H9 (cell line): ENCODE results near the gene ADGRB3. TPM values are rescaled to one million over a fixed set of nuclear protein-coding genes. Genes with fewer than 3 reads are reported as not detected.

Experiments
- DNase-seq: peaks from one replicate; pipeline ENCODE4 v3.0.0-alpha.2; 2017
- H2AFZ ChIP-seq: one replicate; pipeline ENCODE4 v1.6.1; 2013; ENCODE audit warnings: mild to moderate bottlenecking, low read length, control low read depth, moderate library complexity
- H2AK5ac ChIP-seq: 2 replicates; pipeline ENCODE4 v1.6.1; 2013; ENCODE audit warnings: low read length, control low read depth, mixed read lengths; ENCODE audit not compliant: insufficient read length
- H2BK120ac ChIP-seq: one replicate; pipeline ENCODE4 v1.6.1; 2013; ENCODE audit warnings: low read depth, mild to moderate bottlenecking, low read length, control low read depth, inconsistent platforms; ENCODE audit not compliant: poor library complexity, severe bottlenecking
- H2BK12ac ChIP-seq: 2 replicates; pipeline ENCODE4 v1.6.1; 2013; ENCODE audit warnings: low read length, control low read depth, mixed read lengths, low read depth; ENCODE audit not compliant: insufficient read length
- H2BK15ac ChIP-seq: 2 replicates; pipeline ENCODE4 v1.6.1; 2013; ENCODE audit warnings: low read depth, low read length, control low read depth
- H2BK20ac ChIP-seq: one replicate; pipeline ENCODE4 v1.6.1; 2013; ENCODE audit warnings: low read depth, mild to moderate bottlenecking, low read length, control low read depth, inconsistent platforms; ENCODE audit not compliant: poor library complexity, severe bottlenecking
- H2BK5ac ChIP-seq: 2 replicates; pipeline ENCODE4 v1.6.1; 2013; ENCODE audit warnings: low read length, control low read depth, mixed read lengths; ENCODE audit not compliant: insufficient read length
- H3K14ac ChIP-seq: 2 replicates; pipeline ENCODE4 v1.6.1; 2013; ENCODE audit warnings: low read length, control low read depth; ENCODE audit not compliant: insufficient read depth
- H3K18ac ChIP-seq: 2 replicates; pipeline ENCODE4 v1.6.1; 2013; ENCODE audit warnings: low read depth, mild to moderate bottlenecking, mixed read lengths, low read length, control low read depth; ENCODE audit not compliant: insufficient read length
- H3K23ac ChIP-seq: 2 replicates; pipeline ENCODE4 v1.6.1; 2013; ENCODE audit warnings: low read length, control low read depth, mixed read lengths, low read depth; ENCODE audit not compliant: insufficient read length
- H3K23me2 ChIP-seq: 2 replicates; pipeline ENCODE4 v1.6.1; 2013; ENCODE audit warnings: low read depth, mild to moderate bottlenecking, mixed read lengths, low read length, control low read depth; ENCODE audit not compliant: insufficient read length, poor library complexity, severe bottlenecking
- H3K27ac ChIP-seq: 2 replicates; pipeline ENCODE4 v1.5.1; 2013; ENCODE audit warnings: low read length, control low read depth, mixed read lengths, low read depth; ENCODE audit not compliant: insufficient read length
- H3K27me3 ChIP-seq: 2 replicates; pipeline ENCODE4 v1.6.1; 2013; ENCODE audit warnings: low read length, control low read depth, inconsistent platforms; ENCODE audit not compliant: insufficient read depth
- H3K4ac ChIP-seq: 2 replicates; pipeline ENCODE4 v1.6.1; 2013; ENCODE audit warnings: low read depth, mild to moderate bottlenecking, control low read depth, inconsistent platforms, low read length, moderate library complexity
- H3K4me1 ChIP-seq: 2 replicates; pipeline ENCODE4 v1.6.1; 2013; ENCODE audit warnings: low read length, control low read depth, inconsistent platforms; ENCODE audit not compliant: insufficient read depth
- H3K4me2 ChIP-seq: 2 replicates; pipeline ENCODE4 v1.6.1; 2013; ENCODE audit warnings: low read length, control low read depth, mixed read lengths; ENCODE audit not compliant: insufficient read length, insufficient read depth
- H3K56ac ChIP-seq: 2 replicates; pipeline ENCODE4 v1.6.1; 2013; ENCODE audit warnings: low read depth, mild to moderate bottlenecking, mixed read lengths, low read length, control low read depth; ENCODE audit not compliant: insufficient read length
- H3K79me1 ChIP-seq: 2 replicates; pipeline ENCODE4 v1.6.1; 2013; ENCODE audit warnings: low read depth, mild to moderate bottlenecking, moderate library complexity, low read length, control low read depth, inconsistent platforms; ENCODE audit not compliant: insufficient read depth, poor library complexity, severe bottlenecking
- H3K79me2 ChIP-seq: 2 replicates; pipeline ENCODE4 v1.6.1; 2013; ENCODE audit warnings: low read length, control low read depth, inconsistent platforms; ENCODE audit not compliant: insufficient read depth
- H3K9ac ChIP-seq: 2 replicates; pipeline ENCODE4 v1.6.1; 2013; ENCODE audit warnings: low read length, control low read depth, mixed read lengths; ENCODE audit not compliant: insufficient read length; ENCODE audit errors: extremely low read depth
- H3K9me3 ChIP-seq: one replicate; pipeline ENCODE4 v1.6.1; 2013; ENCODE audit warnings: low read depth, low read length, inconsistent platforms; ENCODE audit not compliant: control insufficient read depth
- H3T11ph ChIP-seq: one replicate; pipeline ENCODE4 v1.6.1; 2013; ENCODE audit warnings: mild to moderate bottlenecking, low read length, control low read depth, inconsistent platforms
- H4K20me1 ChIP-seq: one replicate; pipeline ENCODE4 v1.6.1; 2013; ENCODE audit not compliant: control insufficient read depth, insufficient read length, insufficient read depth
- H4K5ac ChIP-seq: 2 replicates; pipeline ENCODE4 v1.6.1; 2013; ENCODE audit warnings: low read depth, mild to moderate bottlenecking, mixed read lengths, low read length, control low read depth; ENCODE audit not compliant: insufficient read length
- H4K8ac ChIP-seq: replicated peaks from 2 replicates; pipeline ENCODE4 v1.6.1; 2013; ENCODE audit warnings: low read length, control low read depth, mixed read lengths, low read depth; ENCODE audit not compliant: insufficient read length
- H4K91ac ChIP-seq: 2 replicates; pipeline ENCODE4 v1.6.1; 2013; ENCODE audit warnings: low read depth, mild to moderate bottlenecking, moderate library complexity, mixed read lengths, low read length, control low read depth; ENCODE audit not compliant: insufficient read length
- H3K27ac Mint-ChIP-seq, 3 experiments: 2 replicates in 2 of 3; 3 replicates in 1 of 3; pipeline ENCODE4 v1.8.0; 2020 to 2021; ENCODE audit warnings: mixed read lengths in 3 of 3, mild to moderate bottlenecking in 1 of 3, moderate library complexity in 1 of 3
- H3K27me3 Mint-ChIP-seq: 2 replicates; pipeline ENCODE4 v1.8.0; 2021; ENCODE audit warnings: low read depth, mild to moderate bottlenecking, moderate library complexity, mixed read lengths
- H3K36me3 Mint-ChIP-seq, 3 experiments: 2 replicates in 2 of 3; 3 replicates in 1 of 3; pipeline ENCODE4 v1.8.0; 2020 to 2021; ENCODE audit warnings: low read depth in 3 of 3, mixed read lengths in 3 of 3; ENCODE audit not compliant: insufficient read depth in 1 of 3
- H3K4me1 Mint-ChIP-seq, 2 experiments: 2 replicates each; pipeline ENCODE4 v1.8.0; 2020; ENCODE audit warnings: mixed read lengths in 2 of 2
- H3K4me3 Mint-ChIP-seq, 2 experiments: 2 replicates in 1 of 2; 3 replicates in 1 of 2; pipeline ENCODE4 v1.8.0; 2020 to 2021; ENCODE audit warnings: mild to moderate bottlenecking in 2 of 2, mixed read lengths in 2 of 2, moderate library complexity in 1 of 2
- H3K9me3 Mint-ChIP-seq, 2 experiments: 2 replicates in 1 of 2; 3 replicates in 1 of 2; pipeline ENCODE4 v1.8.0; 2020; ENCODE audit warnings: mild to moderate bottlenecking in 2 of 2, mixed read lengths in 2 of 2, moderate library complexity in 1 of 2
- WGBS: extraction: QIAGEN DNeasy Blood & Tissue Kit; methylation state at CpG from one replicate; pipeline ENCODE4 v1.1.7; 2013; ENCODE audit warnings: missing lambda C conversion rate, low lambda C conversion rate, mixed read lengths; ENCODE audit not compliant: insufficient read length; ENCODE audit errors: extremely low coverage; 5-methylcytosine and 5-hydroxymethylcytosine counted together
- total RNA-seq: library from RNA; stranded (reverse); gene quantifications from 2 replicates; pipeline ENCODE4 v1.2.1, GENCODE V29; 2021
- TF ChIP-seq, protein P1 (sequence below): fragments of 200-600 bp; sonication (generic); conservative IDR thresholded peaks from 3 replicates; pipeline ENCODE4 v1.8.0; 2021; ENCODE audit warnings: antibody characterized with exemption, mild to moderate bottlenecking

ADGRB3 gene
- total RNA-seq, 1 experiment from 2014 or later = 0.37 TPM

DNA sequence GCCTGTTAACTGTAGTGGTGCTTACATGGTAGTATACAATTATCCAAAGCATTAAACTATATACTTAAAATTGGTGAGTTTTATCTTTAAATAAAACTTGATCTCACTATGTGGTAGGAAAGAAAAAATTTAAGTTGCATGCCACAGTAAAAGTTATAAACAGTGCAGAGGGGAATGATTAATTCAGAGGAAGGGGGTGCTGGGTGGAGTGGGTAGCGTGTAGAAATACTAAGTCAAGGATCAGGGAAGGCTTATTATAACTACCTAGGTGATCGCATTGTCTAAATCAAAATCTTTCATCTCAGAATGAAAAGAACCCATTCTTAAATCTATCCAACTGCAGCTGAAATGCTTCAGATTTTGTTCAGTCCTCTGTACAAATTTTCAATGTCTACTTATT, 428.3 kb downstream of the ADGRB3 start:
- Mint-ChIP-seq H3K9me3 (no peaks in the 10 kb centered on the region), H3K27ac (no peak overlapping the region), H3K36me3 (no peaks in the 10 kb centered on the region), H3K4me1 (no peaks in the 10 kb centered on the region), H3K27me3 (no peaks in the 10 kb centered on the region; the same call in 1 of the 2 replicates), H3K4me3 (no peak overlapping the region)
- H3K23ac ChIP-seq = no peak overlapping the region
- no peak overlapping the region for H3K27ac ChIP-seq
- no peak overlapping the region for H3K18ac ChIP-seq
- no peak for DNase-seq
- no peak overlapping the region for H3K4me2 ChIP-seq
- H3K4me1 ChIP-seq = no peaks in the 10 kb centered on the region
- H3K9me3 ChIP-seq = no peaks in the 10 kb centered on the region
- H2AK5ac ChIP-seq = no peak overlapping the region
- H2AFZ ChIP-seq = no peak overlapping the region
- no peak overlapping the region for H2BK12ac ChIP-seq
- no peak overlapping the region for H3T11ph ChIP-seq
- H2BK5ac ChIP-seq = no peak overlapping the region
- no peak overlapping the region for H3K56ac ChIP-seq
- no peak overlapping the region for H3K14ac ChIP-seq
- no peak overlapping the region for H3K4ac ChIP-seq
- no peaks in the 10 kb centered on the region for H4K20me1 ChIP-seq
- TF ChIP-seq, protein P1, sequence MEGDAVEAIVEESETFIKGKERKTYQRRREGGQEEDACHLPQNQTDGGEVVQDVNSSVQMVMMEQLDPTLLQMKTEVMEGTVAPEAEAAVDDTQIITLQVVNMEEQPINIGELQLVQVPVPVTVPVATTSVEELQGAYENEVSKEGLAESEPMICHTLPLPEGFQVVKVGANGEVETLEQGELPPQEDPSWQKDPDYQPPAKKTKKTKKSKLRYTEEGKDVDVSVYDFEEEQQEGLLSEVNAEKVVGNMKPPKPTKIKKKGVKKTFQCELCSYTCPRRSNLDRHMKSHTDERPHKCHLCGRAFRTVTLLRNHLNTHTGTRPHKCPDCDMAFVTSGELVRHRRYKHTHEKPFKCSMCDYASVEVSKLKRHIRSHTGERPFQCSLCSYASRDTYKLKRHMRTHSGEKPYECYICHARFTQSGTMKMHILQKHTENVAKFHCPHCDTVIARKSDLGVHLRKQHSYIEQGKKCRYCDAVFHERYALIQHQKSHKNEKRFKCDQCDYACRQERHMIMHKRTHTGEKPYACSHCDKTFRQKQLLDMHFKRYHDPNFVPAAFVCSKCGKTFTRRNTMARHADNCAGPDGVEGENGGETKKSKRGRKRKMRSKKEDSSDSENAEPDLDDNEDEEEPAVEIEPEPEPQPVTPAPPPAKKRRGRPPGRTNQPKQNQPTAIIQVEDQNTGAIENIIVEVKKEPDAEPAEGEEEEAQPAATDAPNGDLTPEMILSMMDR = no peak
- no peak overlapping the region for H2BK15ac ChIP-seq
- H4K8ac ChIP-seq = no peak overlapping the region
- no peak overlapping the region for H4K5ac ChIP-seq
- no peaks in the 10 kb centered on the region for H3K27me3 ChIP-seq
- no peaks in the 10 kb centered on the region for H3K79me1 ChIP-seq
- no peaks in the 10 kb centered on the region for H3K23me2 ChIP-seq
- H2BK120ac ChIP-seq = no peak overlapping the region
- no peak overlapping the region for H4K91ac ChIP-seq
- WGBS = no CpG with 5 or more reads among the region's 2 CpGs
- no peaks in the 10 kb centered on the region for H3K79me2 ChIP-seq
- H3K9ac ChIP-seq = no peak overlapping the region
- H2BK20ac ChIP-seq = no peak overlapping the region
